ENCODE data around the gene FXYD1.

DNA sequence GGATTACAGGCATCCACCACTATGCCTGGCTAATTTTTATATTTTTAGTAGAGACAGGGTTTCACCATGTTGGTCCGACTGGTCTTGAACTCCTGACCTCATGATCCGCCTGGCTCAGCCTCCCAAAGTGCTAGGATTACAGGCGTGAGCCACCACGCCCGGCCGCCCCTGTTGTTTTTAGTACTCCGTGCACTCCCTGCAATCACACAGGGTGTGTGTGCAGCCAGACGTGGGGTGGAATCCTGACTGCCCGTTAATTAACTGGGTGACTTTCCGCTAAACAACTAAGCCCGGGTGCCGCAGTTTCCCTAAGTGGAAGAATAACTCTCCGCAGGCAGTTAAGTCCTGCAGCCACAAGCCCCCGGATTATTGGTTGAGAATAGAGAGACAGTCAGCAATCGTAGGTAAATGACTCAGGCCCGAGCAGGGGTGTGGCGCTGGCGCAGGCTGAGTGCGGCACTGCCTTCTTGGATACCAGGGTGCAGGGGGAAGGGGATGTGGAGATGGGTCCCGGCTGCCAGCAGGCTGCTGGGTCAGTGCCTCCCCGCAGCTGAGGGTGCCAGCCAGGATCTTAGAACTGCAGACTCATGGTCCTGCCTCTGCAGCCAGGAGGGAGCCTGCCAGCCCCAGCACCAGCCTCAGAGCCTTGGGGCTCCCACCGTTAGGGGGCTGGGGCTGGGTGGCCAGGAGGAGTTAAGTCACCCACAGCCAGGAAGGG is 29.1 kb upstream of the FXYD1 start:
- TF ChIP-seq EP300 (IDR thresholded peaks at IDR 0.05; ENCODE audit: low read depth) (no peak), POLR2AphosphoS5 (IDR thresholded peaks at IDR 0.05) (no peak), POLR2A (IDR thresholded peaks at IDR 0.05) (no peak)
- TF ChIP-seq, protein P1, sequence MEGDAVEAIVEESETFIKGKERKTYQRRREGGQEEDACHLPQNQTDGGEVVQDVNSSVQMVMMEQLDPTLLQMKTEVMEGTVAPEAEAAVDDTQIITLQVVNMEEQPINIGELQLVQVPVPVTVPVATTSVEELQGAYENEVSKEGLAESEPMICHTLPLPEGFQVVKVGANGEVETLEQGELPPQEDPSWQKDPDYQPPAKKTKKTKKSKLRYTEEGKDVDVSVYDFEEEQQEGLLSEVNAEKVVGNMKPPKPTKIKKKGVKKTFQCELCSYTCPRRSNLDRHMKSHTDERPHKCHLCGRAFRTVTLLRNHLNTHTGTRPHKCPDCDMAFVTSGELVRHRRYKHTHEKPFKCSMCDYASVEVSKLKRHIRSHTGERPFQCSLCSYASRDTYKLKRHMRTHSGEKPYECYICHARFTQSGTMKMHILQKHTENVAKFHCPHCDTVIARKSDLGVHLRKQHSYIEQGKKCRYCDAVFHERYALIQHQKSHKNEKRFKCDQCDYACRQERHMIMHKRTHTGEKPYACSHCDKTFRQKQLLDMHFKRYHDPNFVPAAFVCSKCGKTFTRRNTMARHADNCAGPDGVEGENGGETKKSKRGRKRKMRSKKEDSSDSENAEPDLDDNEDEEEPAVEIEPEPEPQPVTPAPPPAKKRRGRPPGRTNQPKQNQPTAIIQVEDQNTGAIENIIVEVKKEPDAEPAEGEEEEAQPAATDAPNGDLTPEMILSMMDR (IDR thresholded peaks at IDR 0.05) = no peak

Data from transverse colon (tissue), 4 donors.